GM18507 (cell line): ENCODE results near the gene TFF1.

Experiments
- DNase-seq: peaks from one replicate; pipeline ENCODE4 v3.0.0; 2011; ENCODE audit warnings: low read depth; ENCODE audit not compliant: insufficient read length; ENCODE audit errors: extremely low spot score
- FAIRE-seq: peaks from 2 replicates; lab custom pipeline; 2011; peaks lifted over from hg19 to GRCh38; lab: Jason Lieb, UNC

Gene TFF1

DNA sequence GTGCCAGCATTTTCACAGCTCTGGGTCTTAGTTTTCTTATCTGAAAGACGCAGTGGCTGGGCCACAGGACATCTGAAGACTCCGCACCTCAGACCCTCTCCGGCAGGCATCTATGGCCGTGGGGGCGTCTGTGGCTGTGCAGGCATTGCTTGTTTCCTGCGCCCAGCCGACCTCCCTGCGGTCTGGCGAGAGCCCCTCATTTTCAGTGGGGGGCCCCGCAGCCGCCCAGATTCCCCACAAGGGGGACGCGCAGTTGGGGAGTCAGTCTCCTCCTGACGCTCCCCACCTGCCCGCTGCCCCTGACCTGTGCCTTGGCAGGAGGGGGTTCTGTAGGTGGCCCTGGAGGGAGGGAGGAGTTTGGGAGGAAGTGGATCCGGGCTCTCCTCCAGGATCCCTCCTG, 3.5 kb upstream of the TFF1 start:
- FAIRE-seq (no peak), DNase-seq (no peak)

- DNase-seq (no peak), FAIRE-seq (no peak)
Observed at GRCh38 chr21:42367367-42368165, 1.2 kb upstream of the TFF1 start.

DNA sequence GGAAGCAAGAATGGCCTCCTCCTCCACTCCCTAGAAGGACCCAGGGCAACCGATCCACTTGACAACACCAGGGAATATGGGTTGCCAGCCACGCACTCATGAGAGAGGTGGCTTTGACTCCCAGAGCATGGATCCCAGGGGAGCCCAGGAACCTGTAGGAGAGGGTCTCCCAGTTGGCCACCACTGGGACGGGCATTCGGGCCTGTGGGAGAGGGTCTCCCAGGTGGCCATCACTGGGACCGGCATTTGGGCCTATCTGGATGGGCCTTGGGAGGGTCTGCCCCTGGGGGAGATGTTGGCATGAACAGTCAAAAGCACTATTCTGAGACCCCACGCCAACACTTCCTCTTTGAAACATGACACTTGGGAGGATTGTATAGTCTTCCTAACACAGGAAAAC, 565 bp downstream of the TFF1 start:
- FAIRE-seq (no peak), DNase-seq (no peak)

DNA sequence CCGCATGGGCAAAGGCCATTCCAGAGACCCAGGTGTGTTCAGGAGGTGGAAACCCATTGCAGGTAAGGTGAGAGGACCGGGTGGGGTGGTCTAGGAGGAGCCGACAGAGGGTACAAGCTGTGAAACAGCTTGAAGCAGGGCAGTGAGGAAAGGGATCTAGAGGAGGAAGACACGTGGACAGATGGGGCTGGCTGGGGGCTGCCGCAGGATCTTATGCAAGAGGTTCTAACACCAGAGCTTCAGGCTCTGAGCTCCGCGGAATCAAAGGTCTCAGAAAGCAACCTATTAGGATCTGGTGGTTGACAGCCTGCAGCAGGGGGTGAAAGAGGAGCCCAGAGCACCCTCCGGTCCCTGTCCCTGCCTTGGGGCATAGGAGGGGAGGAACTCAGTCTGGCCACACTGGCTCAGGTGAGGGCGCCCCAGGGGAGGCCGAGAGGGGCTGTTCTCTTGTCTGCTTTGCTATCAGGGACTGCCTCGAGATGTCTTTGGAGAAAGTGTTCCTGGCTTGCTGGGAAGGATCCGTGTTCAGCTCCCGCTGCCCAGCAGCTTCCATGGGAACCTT, 1.9 kb downstream of the TFF1 start:
- FAIRE-seq = no peak
- no peak for DNase-seq

GRCh38 chr21:42363312-42363711, 3.0 kb downstream of the TFF1 start:
- FAIRE-seq (no peak), DNase-seq (no peak)

DNA sequence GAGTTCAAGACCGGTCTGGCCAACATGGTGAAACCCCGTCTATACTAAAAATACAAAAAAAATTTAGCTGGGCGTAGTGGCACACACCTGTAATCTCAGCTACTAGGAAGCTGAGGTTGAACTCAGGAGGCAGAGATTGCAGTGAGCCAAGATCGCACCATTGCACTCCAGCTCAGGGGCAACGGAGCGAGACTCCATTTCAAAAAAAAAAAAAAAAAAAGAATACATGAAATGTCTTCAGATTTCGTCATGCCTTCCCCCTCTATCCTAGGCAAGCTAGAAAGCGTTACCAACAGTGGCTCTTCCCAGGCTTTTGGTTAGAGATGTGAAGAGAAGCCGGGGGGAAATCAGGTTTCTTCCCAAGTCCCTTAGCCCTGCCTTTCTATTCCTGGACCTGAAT, 3.6 kb downstream of the TFF1 start:
- DNase-seq (no peak), FAIRE-seq (no peak)

DNA sequence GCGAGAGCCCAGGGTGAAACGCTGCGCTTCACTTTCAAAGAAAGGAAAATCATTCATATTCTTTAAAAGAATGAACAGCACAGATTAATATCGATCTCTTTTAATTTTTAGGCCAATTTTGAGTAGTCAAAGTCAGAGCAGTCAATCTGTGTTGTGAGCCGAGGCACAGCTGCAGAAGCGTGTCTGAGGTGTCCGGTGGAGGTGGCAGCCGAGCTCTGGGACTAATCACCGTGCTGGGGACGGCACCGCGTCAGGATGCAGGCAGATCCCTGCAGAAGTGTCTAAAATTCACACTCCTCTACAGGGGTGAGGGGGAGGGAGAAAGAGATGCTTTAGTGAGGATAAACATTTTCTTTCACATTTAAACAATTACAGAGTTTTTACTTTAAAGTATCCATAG, 4.1 kb downstream of the TFF1 start:
- FAIRE-seq (no peak), DNase-seq (no peak)

- DNase-seq (no peak), FAIRE-seq (no peak)
Observed at GRCh38 chr21:42361286-42361685, 5.0 kb downstream of the TFF1 start.

DNA sequence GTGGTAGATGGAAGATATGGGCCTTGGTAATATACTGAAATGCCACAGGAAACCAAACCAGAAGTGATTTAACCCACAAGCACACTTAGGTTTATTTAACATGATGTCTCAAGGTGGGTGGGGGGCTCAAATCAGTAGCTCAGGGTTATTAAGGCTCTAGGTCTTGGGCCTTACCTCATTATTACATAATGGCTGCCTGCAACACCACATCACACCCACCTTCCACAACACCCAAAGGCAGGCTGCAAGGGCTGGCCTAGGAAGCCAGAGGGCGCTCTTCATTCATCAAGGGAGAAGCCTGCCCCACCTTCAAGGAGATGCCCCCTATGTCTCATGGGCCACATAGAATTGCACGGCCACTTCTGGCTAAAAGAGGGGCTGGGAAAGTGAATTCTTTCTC, 6.0 kb downstream of the TFF1 start:
- DNase-seq (no peak), FAIRE-seq (no peak)

DNA sequence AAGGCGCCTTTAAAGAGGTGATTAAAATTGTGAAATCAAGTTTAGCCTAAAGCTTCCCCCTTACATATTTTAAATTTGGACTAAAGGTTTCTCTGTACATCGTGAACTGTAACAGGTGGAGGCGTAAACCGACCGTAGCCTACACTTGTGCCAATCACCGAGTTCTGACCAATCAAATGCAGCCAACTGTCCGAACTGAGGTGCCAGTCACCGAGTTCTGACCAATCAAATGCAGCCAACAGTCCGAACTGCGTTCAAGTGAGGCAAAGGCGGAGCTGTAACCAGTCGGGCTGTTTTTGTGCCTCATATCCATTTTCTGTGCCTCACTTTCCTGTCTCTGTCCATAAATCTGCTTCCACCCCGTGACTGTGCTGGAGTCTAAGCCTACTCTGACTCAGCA, 7.4 kb downstream of the TFF1 start:
- no peak for FAIRE-seq
- DNase-seq = no peak

DNA sequence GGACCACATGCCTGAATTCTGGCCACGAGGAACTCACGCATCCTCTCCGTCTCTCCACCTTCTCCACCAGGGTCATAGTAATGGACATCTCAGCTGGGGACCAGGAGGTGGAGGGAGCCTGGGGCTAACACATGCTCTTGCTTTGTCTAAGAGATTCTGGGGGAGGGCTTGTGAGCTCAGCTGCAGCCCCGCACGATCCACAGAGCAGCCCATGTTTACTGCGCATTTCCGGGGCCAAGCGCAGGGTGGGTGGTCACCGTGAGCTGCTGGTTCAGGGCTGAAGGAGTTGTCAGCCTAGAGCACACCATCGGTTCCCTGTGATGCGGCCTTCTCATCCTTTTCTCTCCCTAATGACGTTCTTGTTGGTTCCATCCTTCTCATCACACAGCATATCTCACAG, 8.1 kb downstream of the TFF1 start:
- no peak for DNase-seq
- FAIRE-seq = no peak

DNA sequence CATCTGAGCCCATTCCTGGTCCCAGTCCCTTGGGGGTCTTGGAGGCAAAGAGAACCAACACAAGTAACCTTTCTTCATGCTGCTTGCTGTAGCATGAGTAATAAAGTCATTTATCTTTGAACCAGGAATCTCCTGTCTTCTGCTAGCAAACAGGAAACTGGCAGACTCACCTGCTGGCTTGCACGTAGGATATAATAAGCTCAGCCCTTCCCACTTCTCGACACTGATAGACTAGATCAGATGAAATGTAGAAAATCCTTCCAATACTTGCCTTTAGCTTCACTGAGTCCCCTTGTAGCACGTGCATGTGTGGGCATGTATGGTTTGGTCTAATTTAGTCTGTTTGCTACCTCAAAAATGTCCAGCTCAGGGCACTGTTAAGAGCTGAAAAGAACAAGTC, 9.0 kb downstream of the TFF1 start:
- DNase-seq (no peak), FAIRE-seq (no peak)

DNA sequence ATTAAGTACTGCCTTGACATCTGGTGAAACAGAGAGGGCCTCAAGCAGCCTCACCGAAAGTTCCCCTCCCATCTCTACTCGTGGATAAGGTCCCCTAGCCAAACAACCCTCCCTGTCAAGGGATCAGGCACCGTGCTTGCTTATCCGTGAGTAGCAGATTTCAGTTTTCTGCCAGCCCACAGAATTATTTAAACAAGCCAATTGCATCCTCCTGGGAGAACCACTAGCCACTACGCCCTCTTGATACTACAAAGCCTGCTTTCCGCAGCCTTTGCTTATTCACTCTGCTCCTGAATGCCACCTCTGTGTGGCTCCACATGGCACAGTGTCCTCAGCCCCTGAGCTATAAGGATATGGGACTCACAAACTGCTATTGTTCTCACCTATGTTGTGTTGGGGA, 9.7 kb downstream of the TFF1 start:
- no peak for FAIRE-seq
- DNase-seq = no peak

- FAIRE-seq (no peak), DNase-seq (no peak)
Observed at GRCh38 chr21:42356046-42356445, 10.3 kb downstream of the TFF1 start.

DNA sequence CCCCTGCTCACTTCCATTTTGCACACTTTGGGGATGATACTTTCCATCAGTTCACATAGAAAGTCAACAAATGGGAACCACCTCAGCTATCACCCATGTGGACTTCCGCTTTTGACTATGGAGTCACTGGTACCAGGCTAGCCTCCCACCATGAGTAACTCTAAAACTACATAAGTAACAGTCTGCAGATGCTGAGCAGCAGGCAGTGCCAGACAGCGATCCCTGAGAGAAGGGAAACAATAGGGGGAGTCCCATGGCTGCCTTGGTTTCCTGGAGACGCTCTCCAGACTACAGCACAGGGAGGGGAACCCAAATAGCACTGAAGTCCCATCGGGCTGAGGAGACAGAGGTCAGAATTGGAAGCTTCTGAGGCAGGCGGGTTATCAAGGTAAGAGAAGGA, 12.7 kb downstream of the TFF1 start:
- no peak for DNase-seq

DNA sequence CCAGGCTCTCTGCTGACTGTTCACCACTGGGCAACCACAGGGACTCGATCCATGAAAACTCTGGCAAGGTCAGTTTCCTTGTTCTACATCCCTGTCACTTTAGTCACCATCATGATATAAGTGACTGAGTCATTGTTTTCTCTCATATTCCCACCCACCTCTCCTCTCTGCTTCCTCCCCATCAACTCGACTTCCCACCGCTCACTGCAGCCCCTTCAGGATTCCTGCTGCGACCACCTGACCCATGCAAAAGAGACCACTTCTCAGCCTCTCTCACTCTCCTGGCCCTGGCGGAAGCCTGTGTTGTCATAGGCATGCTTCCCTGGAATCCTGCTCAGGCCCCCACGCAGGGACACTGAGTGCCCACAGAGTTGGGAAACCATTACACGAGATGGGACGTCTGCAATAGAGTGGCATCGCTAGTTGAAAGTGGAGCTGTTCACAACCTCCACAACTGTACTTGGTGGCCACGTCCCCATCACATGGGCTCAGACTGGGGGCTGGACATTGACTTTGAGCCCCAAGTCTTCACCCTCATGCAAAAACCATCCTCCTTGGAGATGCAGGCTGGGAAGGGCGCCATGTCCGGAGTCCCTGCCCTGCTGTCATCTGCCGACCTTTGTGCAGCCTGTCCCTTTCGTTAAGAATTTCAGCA, 13.8 kb downstream of the TFF1 start:
- no peak for DNase-seq
- FAIRE-seq = no peak

More for the DNA sequence above, 12.7 kb downstream of the TFF1 start:
- no peak for FAIRE-seq

DNA sequence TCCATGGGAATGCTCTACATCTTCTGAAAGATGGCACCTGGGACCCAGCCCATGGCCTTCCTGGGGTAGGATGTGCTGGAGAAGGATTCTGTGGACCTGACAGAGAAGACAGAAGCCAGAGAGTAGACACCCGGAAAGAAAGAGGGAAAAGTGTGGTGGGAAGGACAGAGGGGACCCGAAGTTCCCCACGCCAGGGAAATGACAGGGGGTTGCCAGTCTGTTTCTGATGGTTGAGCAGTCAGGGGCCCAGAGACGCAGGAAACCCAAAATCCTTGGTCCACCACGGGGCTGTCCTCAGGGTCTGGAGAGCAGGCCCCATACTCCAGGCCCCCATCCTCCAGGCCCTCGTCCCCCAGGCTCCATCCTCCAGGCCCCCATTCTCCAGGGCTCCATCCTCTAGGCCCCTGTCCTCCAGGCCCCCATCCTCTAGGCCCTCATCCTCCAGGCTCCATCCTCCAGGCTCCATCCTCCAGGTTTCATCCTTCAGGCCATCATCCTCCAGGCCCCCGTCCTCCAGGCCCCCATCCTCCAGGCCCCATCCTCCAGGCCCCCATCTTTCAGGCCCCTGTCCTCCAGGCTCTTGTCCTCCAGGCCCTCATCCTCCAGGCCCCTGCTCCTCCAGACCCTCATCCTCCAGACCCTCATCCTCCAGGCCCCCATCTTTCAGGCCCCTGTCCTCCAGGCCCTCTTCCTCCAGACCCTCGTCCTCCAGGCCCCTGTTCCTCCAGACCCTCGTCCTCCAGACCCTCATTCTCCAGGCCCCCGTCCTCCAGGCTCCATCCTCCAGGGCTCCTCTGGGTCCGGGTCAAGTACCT, 14.5 kb downstream of the TFF1 start:
- DNase-seq = no peak
- FAIRE-seq = no peak

DNA sequence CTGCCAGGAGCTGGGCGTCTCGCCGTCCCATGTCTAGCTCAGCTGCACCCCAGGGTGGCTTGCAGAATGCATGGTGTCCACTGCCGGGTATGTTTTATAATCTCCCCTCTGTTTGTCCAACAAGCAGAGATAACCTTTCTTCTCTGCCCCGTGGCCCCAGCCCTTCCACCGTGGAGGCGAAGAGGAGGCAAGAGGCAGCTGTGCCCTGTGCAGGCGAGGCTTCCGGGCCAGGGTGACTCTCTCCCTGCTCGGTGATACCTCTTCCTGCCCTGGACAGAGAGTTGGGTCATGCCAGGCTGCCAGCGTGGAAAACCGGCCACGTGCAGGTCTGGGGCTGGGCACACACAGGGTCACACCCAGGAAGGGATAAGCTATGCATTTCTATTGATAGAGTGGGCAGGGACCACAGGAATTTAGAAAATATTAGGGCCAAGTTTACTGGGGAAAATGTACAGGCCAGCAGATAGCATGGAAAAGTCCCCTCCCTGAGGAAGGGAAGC, 15.4 kb downstream of the TFF1 start, which contains the start of gene TFF2:
TSS of gene TFF2 (minus strand) at position 68 of the 500 bp plus-strand sequence. CDS start at position 31, 37 bp downstream.
- FAIRE-seq (no peak), DNase-seq (no peak)

DNA sequence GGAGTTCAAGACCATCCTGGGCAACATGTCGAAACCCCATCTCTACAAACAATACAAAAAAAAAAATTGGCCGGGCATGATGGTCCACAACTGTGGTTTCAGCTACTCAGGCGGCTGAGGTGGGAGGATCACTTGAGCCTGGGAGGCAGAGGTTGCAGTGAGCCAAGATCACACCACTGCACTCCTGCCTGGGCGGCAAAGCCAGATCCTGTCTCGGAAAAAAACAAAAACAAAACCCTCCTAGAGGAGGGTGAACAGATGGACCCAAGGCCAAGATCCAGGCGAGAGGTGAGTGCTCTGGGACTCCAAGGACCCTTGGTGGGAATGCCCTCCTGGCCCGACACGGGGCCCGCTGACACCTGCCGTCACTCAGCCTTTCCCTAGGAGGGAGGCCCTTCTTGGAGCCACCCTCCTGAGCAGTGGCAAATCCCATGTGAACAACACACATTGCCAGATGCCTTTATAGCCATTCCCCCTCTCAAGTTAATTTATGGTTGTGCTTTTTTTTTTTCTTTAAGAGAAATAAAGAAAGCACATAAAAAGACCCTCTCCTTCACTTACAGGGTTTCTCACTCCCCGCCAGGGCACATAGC, 15.9 kb downstream of the TFF1 start:
- no peak for DNase-seq
- no peak for FAIRE-seq
